ENCODE measurements around the gene UBXN2A. TPM values are rescaled to one million over a fixed set of nuclear protein-coding genes. Genes with fewer than 3 reads are reported as not detected.

Gene UBXN2A
- total and polyA plus RNA-seq, 10 of the 15 experiments (the other 5 are each of a cell fraction or from before 2014, with no cell fraction given), result 3.7 to 23.5 (median 14.6) TPM

- Histone ChIP-seq H3K36me3 (ENCODE audit: control insufficient read depth in 2 of 2, insufficient read depth in 2 of 2, low read length in 1 of 2) (no peaks in the 10 kb centered on the region), H3K79me2 (ENCODE audit: control insufficient read depth, insufficient read depth, low read length) (no peaks in the 10 kb centered on the region), H3K9me3 (replicated peaks; ENCODE audit: control insufficient read depth, insufficient read depth, low read length) (no peaks in the 10 kb centered on the region), H4K20me1 (ENCODE audit: control insufficient read depth, insufficient read depth) (no peaks in the 10 kb centered on the region), H3K4me1 (ENCODE audit: control insufficient read depth, insufficient read depth, low read length) (no peaks in the 10 kb centered on the region), H3K27me3 (replicated peaks in 1 of 2; ENCODE audit: control insufficient read depth in 2 of 2, insufficient read depth in 2 of 2, low read length in 1 of 2) (peaks cover 0 to 4% of the 10 kb centered on the region in 2 experiments; a peak in 2 of 4 replicates), H3K27ac (ENCODE audit: control insufficient read depth, insufficient read depth) (no peak overlapping the region), H3K9ac (ENCODE audit: control insufficient read depth, insufficient read depth, low read length) (no peak overlapping the region), H2AFZ (ENCODE audit: control insufficient read depth, low read depth, low read length) (no peak overlapping the region), H3K4me3 (no peak overlapping the region), H3K4me2 (ENCODE audit: control insufficient read depth, insufficient read depth) (no peak overlapping the region)
- no TSS peak for BruUV-seq (replicated peaks)
- ChIA-PET POLR2A (no interaction called here), SMC1A (ENCODE audit: uncharacterized antibody, unreplicated experiment) (no interaction called here), RAD21 (ENCODE audit: unreplicated experiment) (no interaction called here), CTCF (no interaction called here)
- ATAC-seq (no peak; the same call in 2 of the 3 replicates), DNase-seq (ENCODE audit: low read depth, low spot score) (no peak), FAIRE-seq (no peak)
- intact Hi-C loops (cut with micrococcal nuclease; ENCODE audit: unreplicated experiment), result no loop called here
- 78% methylated on average over 9 of the region's 9 CpGs for WGBS (ENCODE audit: insufficient coverage, insufficient replicate concordance, low lambda C conversion rate, missing lambda C conversion rate)
- TF ChIP-seq SMAD5 (IDR thresholded peaks at IDR 0.05; ENCODE audit: low read depth) (no peak), SMARCA5 (IDR thresholded peaks at IDR 0.05) (no peak)
- in situ Hi-C loops (cut with MboI), result no loop called here
Measured at GRCh38 chr2:24016376-24016761, 76.1 kb downstream of the UBXN2A start.

- SMC1A ChIA-PET (ENCODE audit: uncharacterized antibody, unreplicated experiment), result no interaction called here
- Histone ChIP-seq H3K4me2 (ENCODE audit: control insufficient read depth, insufficient read depth) (no peak overlapping the region), H3K9me3 (replicated peaks; ENCODE audit: control insufficient read depth, insufficient read depth, low read length) (no peaks in the 10 kb centered on the region), H3K79me2 (ENCODE audit: control insufficient read depth, insufficient read depth, low read length) (no peaks in the 10 kb centered on the region), H3K27ac (ENCODE audit: control insufficient read depth, insufficient read depth) (no peak overlapping the region), H4K20me1 (ENCODE audit: control insufficient read depth, insufficient read depth) (no peaks in the 10 kb centered on the region), H3K4me1 (ENCODE audit: control insufficient read depth, insufficient read depth, low read length) (no peaks in the 10 kb centered on the region), H3K36me3 (ENCODE audit: control insufficient read depth in 2 of 2, insufficient read depth in 2 of 2, low read length in 1 of 2) (peaks cover 0 to 4% of the 10 kb centered on the region in 2 experiments; a peak in 1 of 4 replicates), H3K4me3 (no peak overlapping the region), H2AFZ (ENCODE audit: control insufficient read depth, low read depth, low read length) (no peak overlapping the region), H3K27me3 (replicated peaks in 1 of 2; ENCODE audit: control insufficient read depth in 2 of 2, insufficient read depth in 2 of 2, low read length in 1 of 2) (no peaks in the 10 kb centered on the region; a peak in 1 of 4 replicates), H3K9ac (ENCODE audit: control insufficient read depth, insufficient read depth, low read length) (no peak overlapping the region)
- DNase-seq (ENCODE audit: low read depth, low spot score), result no peak
- RAD21 ChIA-PET (ENCODE audit: unreplicated experiment), result no interaction called here
- in situ Hi-C loops (cut with MboI) (no loop called here), intact Hi-C loops (cut with micrococcal nuclease; ENCODE audit: unreplicated experiment) (no loop called here)
- BruUV-seq (replicated peaks), result no TSS peak
- CTCF ChIA-PET, result no interaction called here
- TF ChIP-seq RAD21 (IDR thresholded peaks at IDR 0.05; ENCODE audit: insufficient read depth, low read depth, low read length), result no peak
- TF ChIP-seq MEF2A (IDR thresholded peaks at IDR 0.05; ENCODE audit: insufficient read depth, low read depth, low read length), result no peak
- TF ChIP-seq YBX1 (IDR thresholded peaks at IDR 0.05), result no peak
- no peak for TF ChIP-seq RCOR1 (conservative IDR thresholded peaks at IDR 0.05; ENCODE audit: low read depth, low read length)
- TF ChIP-seq NR2C2 (IDR thresholded peaks at IDR 0.05; ENCODE audit: borderline replicate concordance, control insufficient read depth, insufficient read length, low read depth), result no peak
- TF ChIP-seq ZBTB11 (CRISPR knock-in tag; IDR thresholded peaks at IDR 0.05), result no peak
- TF ChIP-seq CEBPB (IDR thresholded peaks at IDR 0.05; ENCODE audit: borderline replicate concordance in 1 of 2, low read depth in 2 of 2, low read length in 2 of 2), result no peak
- TF ChIP-seq NFXL1 (IDR thresholded peaks at IDR 0.05; ENCODE audit: borderline replicate concordance), result no peak
- TF ChIP-seq SPI1 (IDR thresholded peaks at IDR 0.05; ENCODE audit: borderline replicate concordance, insufficient read depth, low read depth, low read length), result no peak
- TF ChIP-seq ASH2L (IDR thresholded peaks at IDR 0.05; ENCODE audit: borderline replicate concordance, low read depth), result no peak
- TF ChIP-seq MTA3 (IDR thresholded peaks at IDR 0.05; ENCODE audit: borderline replicate concordance, low read length), result no peak
- TF ChIP-seq CBFB (IDR thresholded peaks at IDR 0.05; ENCODE audit: low read depth), result no peak
- POLR2A ChIA-PET, result no interaction called here
- ATAC-seq, result no peak
- FAIRE-seq, result no peak
- 83% methylated on average over 35 of the region's 35 CpGs for WGBS (ENCODE audit: insufficient coverage, insufficient replicate concordance, low lambda C conversion rate, missing lambda C conversion rate)
Measured at GRCh38 chr2:24016853-24017703, 76.8 kb downstream of the UBXN2A start.
